NB4 (cell line): ENCODE measurements around the gene TCF25.

Source experiments
- CTCF ChIP-seq: IDR thresholded peaks from one replicate; pipeline ENCODE4 v1.5.1; 2012; ENCODE audit warnings: low read depth, low read length
- MYC ChIP-seq: IDR thresholded peaks from 2 replicates; pipeline ENCODE4 v1.6.1; 2011; ENCODE audit warnings: low read depth, low read length
- POLR2A ChIP-seq: IDR thresholded peaks from 2 replicates; pipeline ENCODE4 v1.6.1; 2011; ENCODE audit warnings: mild to moderate bottlenecking; ENCODE audit not compliant: insufficient read length; ENCODE audit errors: extremely low read depth
- TF ChIP-seq, protein P1 (sequence below): IDR thresholded peaks from 2 replicates; pipeline ENCODE4 v1.6.1; 2011; ENCODE audit warnings: low read depth, low read length

GRCh38 chr16:89873109-89873971, at the start of gene TCF25:
- TF ChIP-seq POLR2A (peak; percentile 94), CTCF (no peak), MYC (peak; percentile 30)
- TF ChIP-seq, protein P1, sequence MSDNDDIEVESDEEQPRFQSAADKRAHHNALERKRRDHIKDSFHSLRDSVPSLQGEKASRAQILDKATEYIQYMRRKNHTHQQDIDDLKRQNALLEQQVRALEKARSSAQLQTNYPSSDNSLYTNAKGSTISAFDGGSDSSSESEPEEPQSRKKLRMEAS, result peak; percentile 44; the same call in 1 of the 2 replicates
